HFF-Myc (cell line): ENCODE results near the gene MED27.

ENCODE experiments used
- DNase-seq: peaks from one replicate; pipeline ENCODE4 v3.0.0-alpha.2; 2011; ENCODE audit warnings: low read depth; ENCODE audit errors: extremely low read depth
- H3K4me3 ChIP-seq: replicated peaks from 2 replicates; pipeline ENCODE4 v1.5.1; 2011; ENCODE audit warnings: low read depth, mild to moderate bottlenecking, control low read depth, low read length
- CTCF ChIP-seq: IDR thresholded peaks from 2 replicates; pipeline ENCODE4 v1.5.1; 2012; ENCODE audit warnings: mild to moderate bottlenecking, low read depth, low read length, control low read depth; ENCODE audit errors: missing control alignments

MED27 gene

GRCh38 chr9:132040246-132040645 is 39.4 kb downstream of the MED27 start:
- H3K4me3 ChIP-seq, result no peak overlapping the region
- no peak for TF ChIP-seq CTCF
- DNase-seq, result no peak

DNA sequence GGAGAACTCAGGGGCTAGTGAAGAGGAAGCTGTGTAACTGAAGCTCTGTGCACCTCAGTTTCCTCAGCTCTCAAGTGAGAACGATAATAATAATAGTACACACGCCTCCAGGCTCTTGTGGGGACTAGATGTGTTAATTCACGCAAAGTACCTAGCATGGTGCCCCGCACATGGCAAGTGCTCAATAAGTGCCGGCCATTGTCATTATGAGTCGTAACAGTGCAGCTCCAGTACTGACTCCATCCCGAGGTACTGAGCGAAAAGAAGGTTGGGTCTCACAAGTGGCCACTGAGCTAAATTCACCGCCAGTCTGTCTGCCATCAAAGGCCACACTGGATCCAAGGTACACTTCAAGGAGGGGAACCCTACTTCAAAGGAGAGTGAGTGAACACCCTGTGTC is 40.4 kb downstream of the MED27 start:
- no peak for TF ChIP-seq CTCF
- DNase-seq, result no peak
- no peak overlapping the region for H3K4me3 ChIP-seq

- DNase-seq, result no peak
- TF ChIP-seq CTCF, result no peak
- no peak overlapping the region for H3K4me3 ChIP-seq
Observed at GRCh38 chr9:132037458-132037857, 42.2 kb downstream of the MED27 start.

DNA sequence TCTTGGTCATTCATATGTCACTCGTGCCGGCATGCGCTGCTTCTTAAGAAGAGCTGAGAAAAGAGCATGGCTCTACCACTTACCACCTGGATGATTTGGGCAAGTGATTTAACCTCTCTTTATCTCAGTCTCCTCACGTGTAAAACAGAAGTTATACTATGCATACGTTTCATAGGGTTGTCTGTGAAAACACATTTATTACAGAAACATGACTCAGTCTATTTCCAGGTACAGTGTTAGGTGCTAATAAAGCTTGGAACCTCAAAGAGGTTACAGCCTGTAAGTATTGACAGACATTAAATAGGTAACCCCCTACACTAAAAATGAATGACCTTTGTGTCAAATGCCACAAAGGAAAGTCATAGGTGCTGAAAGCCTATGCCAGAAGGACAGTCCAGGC is 43.1 kb downstream of the MED27 start:
- DNase-seq, result no peak
- no peak for TF ChIP-seq CTCF
- no peak overlapping the region for H3K4me3 ChIP-seq

- no peak overlapping the region for H3K4me3 ChIP-seq
- no peak for TF ChIP-seq CTCF
- DNase-seq, result no peak
Observed at GRCh38 chr9:132035679-132036078, 44.0 kb downstream of the MED27 start.

DNA sequence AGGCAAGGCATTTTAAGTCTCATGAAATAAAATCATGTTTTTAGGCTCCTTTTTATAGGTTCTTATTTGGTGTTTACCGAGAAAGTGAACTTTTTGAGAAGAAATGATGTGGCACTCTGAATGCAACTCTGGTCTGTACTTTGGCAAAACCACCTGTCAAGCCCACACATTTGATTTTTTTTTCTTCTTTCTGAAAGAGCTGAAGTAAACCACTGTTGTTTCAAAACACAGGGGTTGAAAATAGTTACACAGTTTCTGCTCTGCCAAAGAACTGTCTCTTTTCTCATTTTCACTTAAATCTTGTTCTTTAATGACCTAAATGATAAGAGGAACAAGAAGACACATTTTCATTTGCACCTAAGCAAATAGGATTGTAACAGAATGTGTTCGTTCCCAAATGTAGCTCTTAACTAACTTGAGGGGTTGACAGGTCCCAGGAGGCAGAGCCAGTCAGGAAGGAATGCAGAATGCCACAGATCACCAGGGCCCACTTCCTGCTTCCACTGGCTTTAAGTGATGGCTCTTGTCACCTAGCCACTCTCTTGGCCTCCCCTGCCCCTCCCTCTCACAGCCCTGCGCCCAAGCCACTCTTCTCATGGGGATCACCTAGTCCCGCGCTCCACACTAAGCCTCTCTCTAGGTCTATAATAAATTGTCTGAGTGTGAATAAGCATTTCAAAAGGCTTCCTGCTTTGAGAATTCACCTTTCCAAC is 47.3 kb downstream of the MED27 start:
- no peak for TF ChIP-seq CTCF
- H3K4me3 ChIP-seq, result no peak overlapping the region
- DNase-seq, result no peak

DNA sequence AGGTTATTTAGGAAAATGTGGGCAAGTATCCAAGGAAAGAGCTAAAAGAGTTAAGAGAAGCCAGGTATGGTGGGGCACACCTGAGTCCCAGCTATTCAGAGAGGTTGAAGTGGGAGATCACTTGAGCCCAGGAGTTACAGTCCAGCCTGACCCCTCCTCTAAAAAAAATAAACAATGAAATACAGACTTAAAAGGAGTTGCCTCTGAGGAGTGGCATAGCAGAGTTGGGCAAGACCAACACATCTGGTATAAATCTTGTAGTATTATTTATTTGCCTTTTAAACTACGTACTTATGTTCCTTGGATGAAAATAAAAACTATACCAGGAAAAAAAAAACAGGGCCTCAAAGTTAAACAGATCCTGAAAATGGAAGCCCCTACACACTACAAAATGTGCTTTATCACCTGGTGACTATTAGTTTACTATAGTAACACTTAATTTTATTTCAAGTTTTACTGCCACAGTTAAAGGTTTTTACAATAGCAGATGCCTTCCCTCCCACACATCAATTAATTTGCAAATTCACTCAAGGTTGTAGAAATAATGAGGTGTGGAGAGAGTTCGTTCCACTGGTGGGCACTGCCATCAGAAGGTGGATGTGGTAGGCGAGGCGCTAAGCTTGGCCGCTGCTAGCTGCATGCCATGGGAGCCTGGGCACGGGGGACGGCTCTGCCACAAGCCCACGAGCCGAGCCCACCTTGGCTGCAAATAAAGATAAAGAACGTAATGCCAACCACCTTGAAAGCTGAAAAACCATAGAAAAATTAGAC is 48.0 kb downstream of the MED27 start:
- DNase-seq, result no peak
- H3K4me3 ChIP-seq, result no peak overlapping the region
- TF ChIP-seq CTCF, result no peak
